ENCODE data around the gene SORCS2. TPM values are rescaled to one million over a fixed set of nuclear protein-coding genes. Genes with fewer than 3 reads are reported as not detected.

Gene SORCS2
- total RNA-seq, 2 experiments from 2014 or later: 0.03 TPM; not detected in 1

DNA sequence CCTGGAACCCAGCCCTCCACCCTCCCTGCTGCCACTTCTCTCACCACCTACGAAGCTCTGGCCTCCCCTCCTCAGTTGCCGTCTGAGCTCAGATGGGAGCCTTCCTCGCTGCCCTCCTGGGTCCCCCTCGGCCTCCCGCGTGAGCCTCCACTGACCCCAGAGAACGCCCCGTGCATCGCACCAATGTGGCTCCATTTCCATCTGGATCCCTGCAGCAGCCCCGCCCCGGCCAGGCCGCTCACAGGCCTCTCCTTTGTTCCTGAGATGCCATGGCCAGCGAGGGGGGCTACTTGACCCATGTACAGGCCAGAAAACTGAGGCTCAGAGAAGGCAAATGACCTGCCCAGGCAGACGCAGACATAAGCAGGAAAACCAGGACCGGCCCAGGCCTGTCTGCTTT lies 484.7 kb downstream of the SORCS2 start:
- no peaks in the 10 kb centered on the region for H3K79me2 ChIP-seq (ENCODE audit: insufficient read depth, low read depth, low read length)
- no peak overlapping the region for H2AFZ ChIP-seq (ENCODE audit: low read length)
- H3K4me3 ChIP-seq (ENCODE audit: low read depth, low read length, poor library complexity, severe bottlenecking): no peak overlapping the region
- H3K27ac ChIP-seq (ENCODE audit: low read depth, low read length, poor library complexity, severe bottlenecking): no peak overlapping the region
- no peaks in the 10 kb centered on the region for H3K9me3 ChIP-seq (ENCODE audit: low read length)
- H3K4me1 ChIP-seq (ENCODE audit: insufficient read depth, low read length, poor library complexity, severe bottlenecking): no peaks in the 10 kb centered on the region
- DNase-seq (ENCODE audit: low spot score): no peak
- TF ChIP-seq, protein P1, sequence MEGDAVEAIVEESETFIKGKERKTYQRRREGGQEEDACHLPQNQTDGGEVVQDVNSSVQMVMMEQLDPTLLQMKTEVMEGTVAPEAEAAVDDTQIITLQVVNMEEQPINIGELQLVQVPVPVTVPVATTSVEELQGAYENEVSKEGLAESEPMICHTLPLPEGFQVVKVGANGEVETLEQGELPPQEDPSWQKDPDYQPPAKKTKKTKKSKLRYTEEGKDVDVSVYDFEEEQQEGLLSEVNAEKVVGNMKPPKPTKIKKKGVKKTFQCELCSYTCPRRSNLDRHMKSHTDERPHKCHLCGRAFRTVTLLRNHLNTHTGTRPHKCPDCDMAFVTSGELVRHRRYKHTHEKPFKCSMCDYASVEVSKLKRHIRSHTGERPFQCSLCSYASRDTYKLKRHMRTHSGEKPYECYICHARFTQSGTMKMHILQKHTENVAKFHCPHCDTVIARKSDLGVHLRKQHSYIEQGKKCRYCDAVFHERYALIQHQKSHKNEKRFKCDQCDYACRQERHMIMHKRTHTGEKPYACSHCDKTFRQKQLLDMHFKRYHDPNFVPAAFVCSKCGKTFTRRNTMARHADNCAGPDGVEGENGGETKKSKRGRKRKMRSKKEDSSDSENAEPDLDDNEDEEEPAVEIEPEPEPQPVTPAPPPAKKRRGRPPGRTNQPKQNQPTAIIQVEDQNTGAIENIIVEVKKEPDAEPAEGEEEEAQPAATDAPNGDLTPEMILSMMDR (conservative IDR thresholded peaks at IDR 0.05; ENCODE audit: low read length): no peak
- no TSS peak for BruUV-seq (replicated peaks)
- H3K36me3 ChIP-seq (ENCODE audit: insufficient read depth, low read length): no peaks in the 10 kb centered on the region
- CTCF ChIA-PET (ENCODE audit: unreplicated experiment): no interaction called here
- intact Hi-C loops (cut with micrococcal nuclease; ENCODE audit: unreplicated experiment): no loop called here
- H3K4me2 ChIP-seq (ENCODE audit: low read length): no peak overlapping the region
- H4K20me1 ChIP-seq (ENCODE audit: insufficient read depth, low read length): no peaks in the 10 kb centered on the region
- no peaks in the 10 kb centered on the region for H3K9me2 ChIP-seq (ENCODE audit: insufficient read depth, low read length)
- POLR2A ChIA-PET: no interaction called here

DNA sequence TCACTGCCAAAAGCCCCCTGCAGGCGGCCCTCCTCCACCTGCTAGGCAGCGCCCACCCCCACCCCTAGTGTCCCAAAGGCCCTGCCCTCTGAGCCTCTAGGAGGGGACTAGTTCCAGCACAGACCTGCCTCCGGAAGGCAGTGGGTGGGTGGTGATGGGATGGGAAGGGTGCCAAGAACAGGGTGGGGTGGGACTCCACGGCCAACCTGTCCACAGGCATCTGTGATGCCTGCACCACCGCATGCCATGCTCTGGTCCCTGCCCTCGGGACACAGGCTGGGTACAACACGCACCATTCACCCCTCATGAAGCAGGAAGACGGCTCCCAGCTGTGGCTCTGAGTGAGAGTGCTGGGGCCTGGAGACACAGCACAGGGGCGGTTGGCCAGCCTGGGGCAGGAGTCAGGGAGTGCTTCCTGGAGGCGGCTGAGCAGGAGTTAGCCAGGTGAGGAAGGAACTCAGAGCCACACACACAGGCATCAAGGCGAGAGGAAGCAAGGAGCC lies 485.5 kb downstream of the SORCS2 start:
- Histone ChIP-seq H3K4me1 (ENCODE audit: insufficient read depth, low read length, poor library complexity, severe bottlenecking) (no peaks in the 10 kb centered on the region), H3K9me3 (ENCODE audit: low read length) (no peaks in the 10 kb centered on the region), H3K79me2 (ENCODE audit: insufficient read depth, low read depth, low read length) (no peaks in the 10 kb centered on the region), H4K20me1 (ENCODE audit: insufficient read depth, low read length) (no peaks in the 10 kb centered on the region), H3K27ac (ENCODE audit: low read depth, low read length, poor library complexity, severe bottlenecking) (no peak overlapping the region), H3K4me3 (ENCODE audit: low read depth, low read length, poor library complexity, severe bottlenecking) (no peak overlapping the region), H3K4me2 (ENCODE audit: low read length) (no peak overlapping the region), H3K36me3 (ENCODE audit: insufficient read depth, low read length) (no peaks in the 10 kb centered on the region), H2AFZ (ENCODE audit: low read length) (no peak overlapping the region), H3K9me2 (ENCODE audit: insufficient read depth, low read length) (no peaks in the 10 kb centered on the region)
- no peak for TF ChIP-seq EZH2phosphoT487 (IDR thresholded peaks at IDR 0.05; ENCODE audit: borderline replicate concordance, low read depth, low read length)
- TF ChIP-seq, protein P1 (conservative IDR thresholded peaks at IDR 0.05; ENCODE audit: low read length): no peak
- no peak for DNase-seq (ENCODE audit: low spot score)
- ChIA-PET POLR2A (no interaction called here), CTCF (ENCODE audit: unreplicated experiment) (no interaction called here)
- no TSS peak for BruUV-seq (replicated peaks)
- intact Hi-C loops (cut with micrococcal nuclease; ENCODE audit: unreplicated experiment): no loop called here

DNA sequence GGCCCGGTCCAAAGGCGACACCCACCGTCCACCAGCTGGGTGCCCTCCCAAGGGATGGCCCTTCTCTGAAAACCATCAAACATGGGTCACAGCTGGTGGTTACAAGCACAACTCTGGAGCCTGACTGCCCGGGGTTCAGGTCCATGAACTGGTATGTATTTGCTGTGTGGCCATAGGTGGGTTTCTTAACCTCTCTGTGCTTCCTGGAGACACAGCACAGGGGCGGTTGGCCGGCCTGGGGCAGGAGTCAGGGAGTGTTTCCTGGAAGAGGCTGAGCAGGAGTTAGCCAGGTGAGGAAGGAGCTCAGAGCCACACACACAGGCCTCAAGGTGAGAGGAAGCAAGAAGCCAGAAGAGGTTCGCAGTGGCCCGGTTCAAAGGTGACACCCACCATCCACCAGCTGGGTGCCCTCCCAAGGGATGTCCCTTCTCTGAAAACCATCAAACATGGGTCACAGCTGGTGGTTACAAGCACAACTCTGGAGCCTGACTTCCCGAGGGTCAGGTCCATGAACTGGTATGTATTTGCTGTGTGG lies 486.0 kb downstream of the SORCS2 start:
- H3K27ac ChIP-seq (ENCODE audit: low read depth, low read length, poor library complexity, severe bottlenecking): no peak overlapping the region
- no peak for TF ChIP-seq EZH2phosphoT487 (IDR thresholded peaks at IDR 0.05; ENCODE audit: borderline replicate concordance, low read depth, low read length)
- TF ChIP-seq, protein P1 (conservative IDR thresholded peaks at IDR 0.05; ENCODE audit: low read length): no peak
- BruUV-seq (replicated peaks): no TSS peak
- no peak overlapping the region for H3K4me2 ChIP-seq (ENCODE audit: low read length)
- no peaks in the 10 kb centered on the region for H3K9me2 ChIP-seq (ENCODE audit: insufficient read depth, low read length)
- H2AFZ ChIP-seq (ENCODE audit: low read length): no peak overlapping the region
- H3K36me3 ChIP-seq (ENCODE audit: insufficient read depth, low read length): no peaks in the 10 kb centered on the region
- intact Hi-C loops (cut with micrococcal nuclease; ENCODE audit: unreplicated experiment): no loop called here
- no peaks in the 10 kb centered on the region for H3K79me2 ChIP-seq (ENCODE audit: insufficient read depth, low read depth, low read length)
- no peaks in the 10 kb centered on the region for H3K9me3 ChIP-seq (ENCODE audit: low read length)
- H3K4me3 ChIP-seq (ENCODE audit: low read depth, low read length, poor library complexity, severe bottlenecking): no peak overlapping the region
- POLR2A ChIA-PET: no interaction called here
- no peak for DNase-seq (ENCODE audit: low spot score)
- CTCF ChIA-PET (ENCODE audit: unreplicated experiment): no interaction called here
- no peaks in the 10 kb centered on the region for H4K20me1 ChIP-seq (ENCODE audit: insufficient read depth, low read length)
- no peaks in the 10 kb centered on the region for H3K4me1 ChIP-seq (ENCODE audit: insufficient read depth, low read length, poor library complexity, severe bottlenecking)

Data from OCI-LY7 (cell line).